Ovary (tissue), 9 donors: Measurements from ENCODE around the gene FAM83E. TPM values are rescaled to one million over a fixed set of nuclear protein-coding genes. Genes with fewer than 3 reads are reported as not detected.
A peak's percentile ranks its signal among the peaks of the same experiment; 100 is the strongest.

Experiments
- DNase-seq, 5 donors: peaks; one replicate each; pipeline ENCODE4 v3.0.0-alpha.2; 2019 to 2020
- H3K27ac ChIP-seq, 2 donors: fragments of 200-600 bp; one replicate each; pipeline versions ENCODE4 v1.5.1 to v1.8.0; 2019 to 2022
- H3K27me3 ChIP-seq: fragments of 200-600 bp; one replicate; pipeline ENCODE4 v1.8.0; 2022
- H3K36me3 ChIP-seq: fragments of 200-600 bp; sonication (generic); one replicate; pipeline ENCODE4 v1.5.1; 2019
- H3K4me1 ChIP-seq: one replicate; pipeline ENCODE4 v1.8.1; 2013; ENCODE audit warnings: mild to moderate bottlenecking, moderate library complexity; ENCODE audit not compliant: insufficient read depth
- H3K4me3 ChIP-seq: fragments of 200-600 bp; sonication (generic); one replicate; pipeline ENCODE4 v1.5.1; 2017
- H3K9me3 ChIP-seq, 2 donors: fragments of 200-600 bp in 1 of 2; sonication (generic) in 1 of 2; one replicate each; pipeline versions ENCODE4 v1.5.1 to v1.8.1; 2013 to 2019; ENCODE audit warnings: mild to moderate bottlenecking in 1 of 2, moderate library complexity in 1 of 2
- CTCF ChIP-seq, 3 donors: fragments of 450-650 bp in 2 of 3; fragments of 200-600 bp in 1 of 3; IDR thresholded peaks; one replicate each; pipeline versions ENCODE4 v1.5.1 to v1.8.0; 2016 to 2022; ENCODE audit warnings: antibody characterized with exemption in 3 of 3, mild to moderate bottlenecking in 1 of 3
- EP300 ChIP-seq: sonication (generic); formaldehyde crosslinking; IDR thresholded peaks from one replicate; pipeline ENCODE4 v1.6.1; 2017; ENCODE audit warnings: antibody characterized with exemption
- POLR2A ChIP-seq: fragments of 450-650 bp; IDR thresholded peaks from one replicate; pipeline ENCODE4 v1.6.1; 2017; ENCODE audit warnings: antibody characterized with exemption, mild to moderate bottlenecking, moderate library complexity
- WGBS, 3 donors: extraction: QIAGEN DNeasy Blood & Tissue Kit in 1 of 3; methylation state at CpG; one replicate each; pipeline versions ENCODE4 v1.1.5 to v1.1.7; 2013 to 2017; 5-methylcytosine and 5-hydroxymethylcytosine counted together
- intact Hi-C, 4 donors: fragments of 100-400 bp; cut with DNase I; formaldehyde crosslinking; loops; one replicate each; pipeline versions ENCODE4 v1.11.0 to v1.15.1; 2022 to 2023
- polyA plus RNA-seq, 2 donors: library from polyadenylated mRNA; stranded (reverse); fragments of 200-250 nt in 1 of 2; fragments of 350-450 nt in 1 of 2; fragmentation: Illumina TruSeq in 1 of 2; extraction: RNeasy Lipid Tissue Mini Kit (QIAGEN cat#74804) in 1 of 2; gene quantifications; one replicate each; pipeline ENCODE4 v1.2.3, GENCODE V29; 2013 to 2014
- total RNA-seq, 7 donors: library from RNA; depleted of rRNA in 2 of 7; stranded (reverse); fragments of >200 nt in 2 of 7; fragmentation: NEBNext Ultra II Directional in 3 of 7; extraction: Animal tissue kit (Norgen Biotek cat#: 25700) in 3 of 7; gene quantifications; one replicate each; pipeline versions ENCODE4 v1.1.0 to v1.2.4, GENCODE V29; 2016 to 2023
- donor health status: DM: no; HTN: no; CAD: no; lungs with moderate emphysema.
- donor health status: DM: no; HTN: no; CAD: no.
- donor health status: Bipolar disorder and iron deficiency.
- donor health status: DM: yes; HTN: yes; CAD: no.
- donor health status: DM: no; HTN: no; CAD: no.
- donor health status: DM: yes; HTN: yes; CAD: no.

FAM83E gene
- total and polyA plus RNA-seq, 9 donors, result 0.16 to 6.9 (median 1.5) TPM; not detected in 3

GRCh38 chr19:48624067-48624594 lies 9.3 kb upstream of the FAM83E start:
- TF ChIP-seq CTCF (IDR thresholded peaks at IDR 0.05) (no peak), EP300 (no peak), POLR2A (peak; percentile 33)
- Histone ChIP-seq H3K27me3 (no peaks in the 10 kb centered on the region), H3K9me3 (no peaks in the 10 kb centered on the region), H3K27ac (peak overlapping the region; percentile 69 to 83), H3K36me3 (no peaks in the 10 kb centered on the region), H3K4me1 (peaks cover 3% of the 10 kb centered on the region), H3K4me3 (peak overlapping the region; percentile 46)
- 1% methylated on average over 37 to 40 of the region's 40 CpGs for WGBS, 3 donors
- intact Hi-C loops, result no loop called here
- DNase-seq, result peak; percentile 98 to 99 (median 98)

- WGBS, 3 donors, result 11 to 13% (median 12%) methylated on average over 8 of the region's 8 CpGs
- no peaks in the 10 kb centered on the region for H3K27me3 ChIP-seq
- peak in 2 of 5 donors; percentile 13 to 19 for DNase-seq
- no peaks in the 10 kb centered on the region for H3K36me3 ChIP-seq
- TF ChIP-seq EP300 (no peak), CTCF (IDR thresholded peaks at IDR 0.05) (no peak), POLR2A (no peak)
- H3K4me3 ChIP-seq, result no peak overlapping the region
- no peaks in the 10 kb centered on the region for H3K9me3 ChIP-seq
- intact Hi-C loops, result no loop called here
- peaks cover 3% of the 10 kb centered on the region for H3K4me1 ChIP-seq
- H3K27ac ChIP-seq, result peak overlapping the region; percentile 56 to 69
These were observed 8.7 kb upstream of the FAM83E start for GRCh38 chr19:48623556-48624066.

GRCh38 chr19:48619692-48620585 lies 5.1 kb upstream of the FAM83E start:
- H3K4me3 ChIP-seq, result peak overlapping the region; percentile 52
- peak in 2 of 5 donors; percentile 29 to 42 for DNase-seq
- H3K27ac ChIP-seq, result peak overlapping the region; percentile 5 to 91
- H3K9me3 ChIP-seq, result no peaks in the 10 kb centered on the region
- no peaks in the 10 kb centered on the region for H3K36me3 ChIP-seq
- TF ChIP-seq CTCF (IDR thresholded peaks at IDR 0.05), result peak in 2 of 3 donors; percentile 14 to 24
- no peak for TF ChIP-seq POLR2A
- no peak for TF ChIP-seq EP300
- H3K4me1 ChIP-seq, result peaks cover 7% of the 10 kb centered on the region
- no peaks in the 10 kb centered on the region for H3K27me3 ChIP-seq
- 24 to 32% (median 30%) methylated on average over 6 of the region's 6 CpGs for WGBS, 3 donors
- intact Hi-C loops, result loop anchor here in 2 of 4 donors (10.0 kb wide), 2 partner anchors 135 to 295 kb away; partner anchors contain the start of gene EMP3 (in 1 of the 2)

GRCh38 chr19:48618916-48619691 lies 4.2 kb upstream of the FAM83E start, which contains the start of the genes RPL18 and SPHK2:
Gene RPL18, minus strand, starts transcription at chr19:48619178. Its CDS starts 35 bp downstream, at chr19:48619143.
Gene SPHK2, plus strand, starts transcription at chr19:48619506. Its CDS starts 1,009 bp downstream, at chr19:48620515.
- Histone ChIP-seq H3K4me1 (peaks cover 7% of the 10 kb centered on the region), H3K9me3 (no peaks in the 10 kb centered on the region), H3K27me3 (no peaks in the 10 kb centered on the region), H3K36me3 (no peaks in the 10 kb centered on the region), H3K27ac (peak within 1 kb of the TSS; percentile 54 to 91), H3K4me3 (peak within 1 kb of the TSS; percentile 74)
- WGBS, 3 donors, result 0 to 1% (median 0%) methylated on average over 59 to 69 of the region's 69 CpGs
- DNase-seq, result peak; percentile 96 to 98 (median 98)
- intact Hi-C loops, result loop anchor here in 2 of 4 donors (10.0 kb wide), 2 partner anchors 134 to 294 kb away; partner anchors contain the start of gene EMP3 (in 1 of the 2)
- TF ChIP-seq CTCF (IDR thresholded peaks at IDR 0.05) (peak in 2 of 3 donors; percentile 33), POLR2A (peak; percentile 91), EP300 (peak; percentile 70)
